ENCODE data around the gene AHRR. TPM values are rescaled to one million over a fixed set of nuclear protein-coding genes. Genes with fewer than 3 reads are reported as not detected.
"Not testable (repeated sequence)": the region's sequence is repeated elsewhere in the genome, so short reads cannot be mapped to it uniquely, and the experiment has no call there.

AHRR gene
- total RNA-seq, 2 experiments from 2014 or later = 28.3 to 34.9 TPM

DNA sequence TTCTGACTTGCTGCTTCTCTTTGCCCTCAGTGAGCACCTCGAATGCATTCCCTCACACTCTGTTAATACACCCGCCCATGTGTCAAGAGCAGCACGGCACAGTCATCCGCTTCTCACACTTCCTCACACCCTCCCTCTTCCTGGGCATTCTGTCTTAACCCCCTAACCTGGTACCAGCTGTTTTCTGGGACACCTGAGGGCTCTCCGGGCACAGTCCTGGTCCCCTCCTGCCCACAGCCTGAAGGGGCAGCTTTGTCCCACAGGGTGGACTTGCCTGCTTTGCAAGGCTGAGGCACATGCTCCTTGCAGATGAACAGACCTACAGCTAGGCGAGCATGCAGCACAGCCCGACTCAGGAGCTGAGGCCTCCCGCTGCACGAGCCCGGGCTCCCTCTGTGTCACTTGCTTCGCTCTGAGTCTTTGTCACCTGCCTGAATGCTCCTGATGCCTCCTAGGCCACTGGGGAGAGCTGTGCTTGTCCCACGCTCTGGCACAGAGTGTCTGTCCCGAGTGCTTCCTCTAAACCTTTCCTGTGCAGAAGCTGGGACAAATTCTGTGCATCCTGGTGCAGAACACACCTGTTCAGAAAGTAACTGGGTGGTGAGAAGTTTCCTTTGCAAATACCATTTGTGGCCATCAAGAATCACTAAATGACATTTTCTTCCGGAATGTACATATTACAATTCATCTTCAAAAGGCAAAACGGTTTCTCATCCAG is 47.8 kb downstream of the AHRR start:
- ChIA-PET CTCF (interaction anchor here (1.0 to 2.1 kb wide), 4 partner anchors 8 to 35 kb away, joined by 3 to 7 read pairs (median 4); no protein-coding TSS in a partner anchor), POLR2A (interaction anchor here (0.6 to 0.7 kb wide), 2 partner anchors 20 to 23 kb away, joined by 3 to 4 read pairs; no protein-coding TSS in a partner anchor)
- H3K4me1 Mint-ChIP-seq = peaks cover 59% of the 10 kb centered on the region
- peaks cover 12% of the 10 kb centered on the region for H3K9me3 Mint-ChIP-seq
- H3K27ac Mint-ChIP-seq = peak overlapping the region; percentile 77
- H3K4me3 Mint-ChIP-seq = no peak overlapping the region
- peak; percentile 4 for DNase-seq
- peaks cover 54% of the 10 kb centered on the region for H3K36me3 Mint-ChIP-seq (ENCODE audit: low read depth)
- H3K27me3 Mint-ChIP-seq = no peaks in the 10 kb centered on the region

- peak overlapping the region; percentile 77 for H3K27ac Mint-ChIP-seq
- peaks cover 50% of the 10 kb centered on the region for H3K36me3 Mint-ChIP-seq (ENCODE audit: low read depth)
- ChIA-PET CTCF (interaction anchor here (2.1 kb wide), 1 partner anchor 34 kb away, joined by 7 read pairs; no protein-coding TSS in a partner anchor), POLR2A (interaction anchor here (0.6 kb wide), 1 partner anchor 20 kb away, joined by 3 read pairs; no protein-coding TSS in a partner anchor)
- not testable (repeated sequence) for H3K9me3 Mint-ChIP-seq, H3K27me3 Mint-ChIP-seq, H3K4me3 Mint-ChIP-seq, DNase-seq
- H3K4me1 Mint-ChIP-seq = peaks cover 64% of the 10 kb centered on the region
Observed at GRCh38 chr5:369869-370236, 48.3 kb downstream of the AHRR start.

- Mint-ChIP-seq H3K4me3 (no peak overlapping the region), H3K9me3 (peaks cover 4% of the 10 kb centered on the region), H3K27ac (peak overlapping the region; percentile 69), H3K4me1 (peaks cover 70% of the 10 kb centered on the region), H3K27me3 (no peaks in the 10 kb centered on the region), H3K36me3 (ENCODE audit: low read depth) (peaks cover 46% of the 10 kb centered on the region)
- ChIA-PET CTCF (interaction anchor here (0.7 to 1.8 kb wide), 2 partner anchors 12 to 25 kb away, joined by 4 read pairs; no protein-coding TSS in a partner anchor), POLR2A (no interaction called here)
- peak; percentile 5 for DNase-seq
Observed at GRCh38 chr5:370311-370958, 48.9 kb downstream of the AHRR start.

- CTCF ChIA-PET = interaction anchor here (0.7 to 1.8 kb wide), 5 partner anchors 12 to 63 kb away, joined by 3 to 5 read pairs (median 4); partner anchors contain the start of gene AHRR
- Mint-ChIP-seq H3K4me1 (peaks cover 76% of the 10 kb centered on the region), H3K9me3 (no peaks in the 10 kb centered on the region), H3K27ac (peak overlapping the region; percentile 94), H3K27me3 (no peaks in the 10 kb centered on the region), H3K4me3 (peak overlapping the region; percentile 29), H3K36me3 (ENCODE audit: low read depth) (peaks cover 42% of the 10 kb centered on the region)
- DNase-seq = peak; percentile 5
- POLR2A ChIA-PET = no interaction called here
Observed at GRCh38 chr5:370959-371810, 49.7 kb downstream of the AHRR start.

DNA sequence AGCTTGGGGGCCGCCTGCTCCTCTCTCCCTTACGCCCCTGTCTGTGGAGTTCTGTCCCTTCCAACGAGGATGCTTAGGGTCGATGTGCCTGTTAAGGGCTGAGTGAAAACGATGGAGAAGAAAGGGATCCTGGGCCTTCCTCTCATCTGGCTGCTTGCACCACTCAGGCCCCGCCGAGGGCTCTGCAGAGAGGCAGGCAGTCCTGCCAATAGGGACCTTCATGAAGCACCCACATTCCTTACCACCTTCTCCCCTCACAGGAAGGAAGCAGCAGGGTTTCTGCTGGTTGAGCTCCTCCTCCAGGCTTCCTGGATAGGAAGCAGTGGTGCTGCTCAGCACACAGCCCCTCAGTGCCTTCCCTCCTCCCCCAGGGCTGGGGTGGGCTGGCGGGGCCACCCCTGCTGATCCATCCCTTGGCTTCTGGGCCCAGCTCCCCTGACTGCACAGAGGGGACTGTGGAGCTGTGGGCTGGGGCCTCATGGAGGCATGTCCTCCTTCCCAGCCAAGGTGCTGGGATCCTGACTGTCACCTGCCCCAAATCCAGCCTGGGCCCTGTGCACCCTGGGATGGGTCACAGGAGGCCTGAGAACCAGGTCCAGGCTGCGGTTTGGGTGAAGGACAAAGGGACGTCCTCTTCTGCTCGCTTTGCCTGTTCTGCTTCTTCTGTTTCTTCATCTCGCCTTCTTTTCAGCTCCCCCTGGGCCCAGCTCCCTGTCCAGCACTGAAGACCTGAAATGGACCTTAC is 50.5 kb downstream of the AHRR start:
- POLR2A ChIA-PET = no interaction called here
- peaks cover 81% of the 10 kb centered on the region for H3K4me1 Mint-ChIP-seq
- no peaks in the 10 kb centered on the region for H3K9me3 Mint-ChIP-seq
- H3K36me3 Mint-ChIP-seq (ENCODE audit: low read depth) = peaks cover 41% of the 10 kb centered on the region
- peak overlapping the region; percentile 94 for H3K27ac Mint-ChIP-seq
- H3K27me3 Mint-ChIP-seq = no peaks in the 10 kb centered on the region
- CTCF ChIA-PET = interaction anchor here (1.0 to 1.8 kb wide), 4 partner anchors 18 to 62 kb away, joined by 3 to 5 read pairs (median 4); partner anchors contain the start of gene AHRR
- peak; percentile 29 for DNase-seq
- H3K4me3 Mint-ChIP-seq = peak overlapping the region; percentile 37

- ChIA-PET CTCF (interaction anchor here (1.0 to 1.8 kb wide), 5 partner anchors 18 to 62 kb away, joined by 3 to 5 read pairs (median 3); partner anchors contain the start of gene AHRR), POLR2A (no interaction called here)
- H3K27me3 Mint-ChIP-seq = no peaks in the 10 kb centered on the region
- H3K9me3 Mint-ChIP-seq = no peaks in the 10 kb centered on the region
- peaks cover 40% of the 10 kb centered on the region for H3K36me3 Mint-ChIP-seq (ENCODE audit: low read depth)
- peaks cover 84% of the 10 kb centered on the region for H3K4me1 Mint-ChIP-seq
- peak overlapping the region; percentile 45 for H3K4me3 Mint-ChIP-seq
- peak; percentile 5 for DNase-seq
- peak overlapping the region; percentile 94 for H3K27ac Mint-ChIP-seq
Observed at GRCh38 chr5:372556-372995, 51.1 kb downstream of the AHRR start.

- Mint-ChIP-seq H3K36me3 (ENCODE audit: low read depth) (peaks cover 42% of the 10 kb centered on the region), H3K4me3 (peak overlapping the region; percentile 51), H3K27ac (peak overlapping the region; percentile 94), H3K9me3 (no peaks in the 10 kb centered on the region), H3K4me1 (peaks cover 85% of the 10 kb centered on the region), H3K27me3 (no peaks in the 10 kb centered on the region)
- ChIA-PET POLR2A (interaction anchor here (0.7 kb wide), 1 partner anchor 607 kb away, joined by 3 read pairs; no protein-coding TSS in a partner anchor), CTCF (interaction anchor here (1.6 kb wide), 1 partner anchor 17 kb away, joined by 3 read pairs; no protein-coding TSS in a partner anchor)
- peak; percentile 5 for DNase-seq
Observed at GRCh38 chr5:372996-373709, 51.6 kb downstream of the AHRR start.

DNA sequence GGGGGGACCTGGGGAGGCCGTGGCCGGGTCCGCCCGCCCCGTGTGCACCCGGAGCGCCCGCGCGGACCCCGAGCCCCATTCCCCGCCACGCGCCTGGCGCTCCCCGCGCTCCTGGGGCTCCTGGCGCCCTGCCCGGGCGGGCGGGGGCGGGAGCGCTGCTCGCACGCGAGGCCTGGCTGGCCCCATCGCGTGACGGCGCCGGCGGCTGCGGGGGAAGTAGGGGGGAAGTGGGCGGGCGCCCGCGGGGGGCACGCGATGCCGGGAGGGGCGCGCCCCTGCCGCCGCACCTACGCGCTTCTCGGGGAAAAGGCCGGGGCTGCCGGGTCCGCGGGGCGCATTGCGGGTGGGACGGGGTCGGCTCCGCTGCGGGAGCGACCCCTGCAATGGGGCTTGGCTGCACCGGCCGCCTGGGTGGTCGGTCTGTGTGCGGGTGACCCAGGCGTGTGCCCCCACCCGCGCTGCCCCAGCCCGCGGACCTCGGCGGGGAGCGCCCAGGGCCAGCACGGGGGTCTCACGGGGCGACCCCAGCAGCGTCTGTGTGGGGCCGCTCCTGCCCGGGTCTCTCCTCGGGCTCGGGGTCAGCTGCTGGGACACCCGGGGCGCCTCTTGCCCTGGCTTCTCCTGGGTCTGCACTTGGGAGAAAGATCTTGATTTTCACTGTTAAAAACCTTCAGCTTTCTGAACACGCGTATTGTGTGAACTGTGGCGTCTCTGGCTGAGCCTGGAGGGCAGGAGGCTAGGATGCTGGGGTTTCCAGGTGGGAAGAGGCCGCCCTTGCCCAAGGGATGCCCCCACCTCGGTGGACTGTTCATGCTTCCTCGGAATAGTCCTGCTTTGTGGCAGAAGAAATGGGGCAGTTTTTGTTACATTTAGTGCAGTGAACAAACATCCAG is 52.4 kb downstream of the AHRR start:
- no peaks in the 10 kb centered on the region for H3K9me3 Mint-ChIP-seq
- no peaks in the 10 kb centered on the region for H3K27me3 Mint-ChIP-seq
- DNase-seq = peak; percentile 80
- peaks cover 85% of the 10 kb centered on the region for H3K4me1 Mint-ChIP-seq
- H3K36me3 Mint-ChIP-seq (ENCODE audit: low read depth) = peaks cover 40% of the 10 kb centered on the region
- ChIA-PET POLR2A (interaction anchor here (0.7 kb wide), 1 partner anchor 606 kb away, joined by 3 read pairs; no protein-coding TSS in a partner anchor), CTCF (interaction anchor here (1.3 to 1.6 kb wide), 3 partner anchors 10 to 26 kb away, joined by 3 to 5 read pairs (median 4); no protein-coding TSS in a partner anchor)
- H3K4me3 Mint-ChIP-seq = peak overlapping the region; percentile 67
- peak overlapping the region; percentile 93 for H3K27ac Mint-ChIP-seq

DNA sequence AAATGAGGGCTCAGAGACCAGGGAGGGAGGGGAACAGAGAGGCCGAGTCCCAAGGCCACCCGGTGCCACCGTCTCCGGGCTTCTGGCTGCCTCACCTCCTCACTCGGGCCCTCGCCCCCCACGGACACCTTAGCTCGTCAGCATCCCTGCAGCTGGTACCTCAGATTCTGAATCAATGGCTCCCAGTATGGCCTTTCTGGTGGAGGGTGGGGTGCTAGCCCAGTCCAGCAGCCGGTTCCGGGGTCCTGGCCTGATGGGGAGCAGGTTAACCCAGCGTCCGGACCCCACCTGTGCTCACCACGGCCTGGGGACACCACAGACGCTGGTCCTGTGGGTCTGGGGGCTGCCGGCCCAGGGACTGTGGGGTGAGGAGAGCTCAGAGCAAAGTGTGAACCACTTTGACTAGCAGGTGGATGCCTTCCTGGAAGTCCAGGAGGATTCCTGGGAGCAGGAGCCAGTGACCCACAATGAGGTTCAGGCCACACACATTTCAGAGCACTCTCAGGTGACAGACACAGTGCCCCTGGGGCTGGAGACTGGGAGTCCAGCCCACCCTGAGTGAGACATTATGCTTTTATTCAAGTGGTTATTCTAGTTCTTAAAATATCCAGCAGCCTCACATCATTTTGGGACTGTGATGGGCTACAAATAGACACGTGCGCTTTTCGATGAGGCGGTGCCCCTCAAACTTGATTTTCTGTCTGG is 53.3 kb downstream of the AHRR start:
- peaks cover 85% of the 10 kb centered on the region for H3K4me1 Mint-ChIP-seq

DNA sequence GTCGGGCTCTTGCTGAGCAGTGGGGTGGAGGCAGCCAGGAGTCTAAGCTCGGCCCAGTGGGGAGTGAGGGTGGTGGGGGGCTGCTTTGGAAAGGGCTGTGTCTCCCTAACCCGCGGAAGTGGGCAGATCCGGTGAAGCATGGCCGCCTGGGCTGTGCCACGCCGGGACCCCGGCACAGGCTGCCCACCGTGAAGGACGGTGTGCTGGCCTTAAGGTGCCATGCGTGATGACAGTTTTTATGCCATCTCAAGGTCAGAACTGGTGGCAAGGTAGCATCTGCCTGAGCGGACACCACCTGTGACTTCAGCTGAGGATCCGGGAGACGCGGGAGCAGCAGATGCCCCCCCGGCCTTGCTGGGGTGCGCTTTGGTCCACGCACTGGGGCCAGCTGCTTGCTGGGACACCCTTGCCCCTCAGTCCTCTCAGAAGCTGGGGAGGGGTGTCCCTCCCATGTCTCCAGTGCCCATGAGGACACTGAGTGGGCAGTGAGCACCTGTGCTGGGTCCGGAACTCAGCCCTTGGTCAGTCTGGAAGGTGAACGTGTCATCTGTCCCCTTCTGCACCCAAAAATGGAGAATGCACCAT is 53.9 kb downstream of the AHRR start:
- H3K27me3 Mint-ChIP-seq = no peaks in the 10 kb centered on the region

More for the DNA sequence above, 53.3 kb downstream of the AHRR start:
- Mint-ChIP-seq H3K4me3 (peak overlapping the region; percentile 67), H3K27ac (peak overlapping the region; percentile 93), H3K9me3 (no peaks in the 10 kb centered on the region), H3K27me3 (no peaks in the 10 kb centered on the region), H3K36me3 (ENCODE audit: low read depth) (peaks cover 39% of the 10 kb centered on the region)
- POLR2A ChIA-PET = no interaction called here
- CTCF ChIA-PET = interaction anchor here (1.0 to 1.6 kb wide), 3 partner anchors 9 to 27 kb away, joined by 3 to 5 read pairs (median 4); no protein-coding TSS in a partner anchor
- DNase-seq = no peak

More for the DNA sequence above, 53.9 kb downstream of the AHRR start:
- Mint-ChIP-seq H3K4me1 (peaks cover 87% of the 10 kb centered on the region), H3K27ac (peak overlapping the region; percentile 93), H3K4me3 (no peak overlapping the region), H3K36me3 (ENCODE audit: low read depth) (peaks cover 39% of the 10 kb centered on the region), H3K9me3 (no peaks in the 10 kb centered on the region)
- DNase-seq = no peak
- CTCF ChIA-PET = interaction anchor here (1.0 to 1.6 kb wide), 2 partner anchors 12 to 27 kb away, joined by 3 to 4 read pairs; no protein-coding TSS in a partner anchor
- POLR2A ChIA-PET = no interaction called here
